ENCODE measurements around the gene EPS8.

GRCh38 chr12:15690320-15690719, 98.9 kb downstream of the EPS8 start:
- TF ChIP-seq, protein P1, sequence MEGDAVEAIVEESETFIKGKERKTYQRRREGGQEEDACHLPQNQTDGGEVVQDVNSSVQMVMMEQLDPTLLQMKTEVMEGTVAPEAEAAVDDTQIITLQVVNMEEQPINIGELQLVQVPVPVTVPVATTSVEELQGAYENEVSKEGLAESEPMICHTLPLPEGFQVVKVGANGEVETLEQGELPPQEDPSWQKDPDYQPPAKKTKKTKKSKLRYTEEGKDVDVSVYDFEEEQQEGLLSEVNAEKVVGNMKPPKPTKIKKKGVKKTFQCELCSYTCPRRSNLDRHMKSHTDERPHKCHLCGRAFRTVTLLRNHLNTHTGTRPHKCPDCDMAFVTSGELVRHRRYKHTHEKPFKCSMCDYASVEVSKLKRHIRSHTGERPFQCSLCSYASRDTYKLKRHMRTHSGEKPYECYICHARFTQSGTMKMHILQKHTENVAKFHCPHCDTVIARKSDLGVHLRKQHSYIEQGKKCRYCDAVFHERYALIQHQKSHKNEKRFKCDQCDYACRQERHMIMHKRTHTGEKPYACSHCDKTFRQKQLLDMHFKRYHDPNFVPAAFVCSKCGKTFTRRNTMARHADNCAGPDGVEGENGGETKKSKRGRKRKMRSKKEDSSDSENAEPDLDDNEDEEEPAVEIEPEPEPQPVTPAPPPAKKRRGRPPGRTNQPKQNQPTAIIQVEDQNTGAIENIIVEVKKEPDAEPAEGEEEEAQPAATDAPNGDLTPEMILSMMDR (IDR thresholded peaks at IDR 0.05): no peak
- TF ChIP-seq POLR2A (IDR thresholded peaks at IDR 0.05) (no peak), EP300 (IDR thresholded peaks at IDR 0.05) (no peak)

Measured in sigmoid colon (tissue), 4 donors.